Mucosa of gallbladder (tissue), 1 donor: ENCODE measurements around the gene OR13D1. TPM values are rescaled to one million over a fixed set of nuclear protein-coding genes. Genes with fewer than 3 reads are reported as not detected.
"Not testable (repeated sequence)": the region's sequence is repeated elsewhere in the genome, so short reads cannot be mapped to it uniquely, and the experiment has no call there.

Experiments used
- DNase-seq: peaks from one replicate; pipeline ENCODE4 v3.0.0-alpha.2; 2020; ENCODE audit warnings: low spot score
- total RNA-seq: library from RNA; stranded (reverse); gene quantifications from one replicate; pipeline ENCODE4 v1.2.1, GENCODE V29; 2021
- donor health status: DM: no; HTN: no; CAD: no.

The OR13D1 gene, protein sequence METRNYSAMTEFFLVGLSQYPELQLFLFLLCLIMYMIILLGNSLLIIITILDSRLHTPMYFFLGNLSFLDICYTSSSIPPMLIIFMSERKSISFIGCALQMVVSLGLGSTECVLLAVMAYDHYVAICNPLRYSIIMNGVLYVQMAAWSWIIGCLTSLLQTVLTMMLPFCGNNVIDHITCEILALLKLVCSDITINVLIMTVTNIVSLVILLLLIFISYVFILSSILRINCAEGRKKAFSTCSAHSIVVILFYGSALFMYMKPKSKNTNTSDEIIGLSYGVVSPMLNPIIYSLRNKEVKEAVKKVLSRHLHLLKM
- not detected for total RNA-seq

DNA sequence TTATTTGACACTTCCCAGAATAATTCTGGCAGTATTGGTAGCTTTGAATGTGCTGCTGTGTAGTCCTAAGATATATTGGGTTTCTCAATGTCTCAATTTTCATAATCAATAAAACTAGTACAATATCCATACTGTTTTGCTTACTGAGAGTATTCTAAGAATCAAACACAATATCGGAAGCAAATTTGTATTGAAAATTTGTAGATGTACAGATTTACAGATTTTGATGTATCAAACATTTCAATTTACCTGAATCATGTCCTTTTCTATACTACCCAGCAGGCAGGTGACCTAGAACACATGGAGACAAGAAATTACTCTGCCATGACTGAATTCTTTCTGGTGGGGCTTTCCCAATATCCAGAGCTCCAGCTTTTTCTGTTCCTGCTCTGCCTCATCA, at the start of gene OR13D1:
Gene OR13D1, plus strand, starts transcription at position 301 of the 400 bp plus-strand sequence. Its CDS starts 0 bp downstream, at position 301.
- DNase-seq: no peak

- no peak for DNase-seq
Measured at GRCh38 chr9:104658496-104659195, 35.7 kb upstream of the OR13D1 start.

- no peak for DNase-seq
Measured at GRCh38 chr9:104675611-104676010, 18.7 kb upstream of the OR13D1 start.

DNA sequence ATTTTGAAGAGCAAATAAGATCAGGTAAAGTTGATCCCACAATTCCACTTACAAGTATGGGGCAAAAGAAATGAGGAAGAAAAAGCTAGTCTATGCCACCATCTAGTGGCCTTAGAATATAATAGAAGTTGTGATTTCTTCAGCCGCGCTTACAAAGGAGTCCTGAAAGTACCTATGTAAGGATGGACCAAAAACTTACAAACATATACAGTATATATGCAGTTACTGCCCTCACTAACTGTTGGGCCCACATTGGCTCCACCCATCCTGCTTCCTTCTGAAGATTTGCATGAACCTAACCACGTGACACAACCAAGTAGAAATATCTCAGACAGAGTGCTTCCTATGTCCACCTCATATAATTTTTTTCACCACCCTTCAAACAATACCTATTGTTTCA, 11.7 kb upstream of the OR13D1 start:
- DNase-seq: no peak

DNA sequence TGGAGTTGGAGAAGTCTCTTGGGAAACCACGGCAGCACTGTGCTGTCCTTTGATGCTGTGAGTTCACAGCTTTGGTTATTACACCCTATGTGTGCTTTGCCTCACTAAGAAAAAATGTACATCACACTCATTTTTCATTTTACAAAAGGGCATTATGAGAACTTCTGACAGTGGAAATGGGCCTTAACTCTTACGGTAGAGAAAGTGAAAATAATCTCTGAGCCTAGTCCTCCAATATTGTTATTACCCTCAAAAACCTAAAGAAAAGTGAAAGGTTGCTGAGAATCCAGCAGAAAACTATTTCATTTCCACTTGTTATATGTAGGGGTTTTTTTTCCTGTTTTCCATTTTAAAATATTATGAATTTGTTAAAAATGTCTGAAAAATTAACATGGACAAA, 8.2 kb upstream of the OR13D1 start:
- no peak for DNase-seq

- DNase-seq: no peak
Measured at GRCh38 chr9:104700306-104700705, 6.0 kb downstream of the OR13D1 start.

- not testable (repeated sequence) for DNase-seq
Measured at GRCh38 chr9:104708737-104709136, 14.4 kb downstream of the OR13D1 start.

- DNase-seq: no peak
Measured at GRCh38 chr9:104711604-104712003, 17.3 kb downstream of the OR13D1 start.

DNA sequence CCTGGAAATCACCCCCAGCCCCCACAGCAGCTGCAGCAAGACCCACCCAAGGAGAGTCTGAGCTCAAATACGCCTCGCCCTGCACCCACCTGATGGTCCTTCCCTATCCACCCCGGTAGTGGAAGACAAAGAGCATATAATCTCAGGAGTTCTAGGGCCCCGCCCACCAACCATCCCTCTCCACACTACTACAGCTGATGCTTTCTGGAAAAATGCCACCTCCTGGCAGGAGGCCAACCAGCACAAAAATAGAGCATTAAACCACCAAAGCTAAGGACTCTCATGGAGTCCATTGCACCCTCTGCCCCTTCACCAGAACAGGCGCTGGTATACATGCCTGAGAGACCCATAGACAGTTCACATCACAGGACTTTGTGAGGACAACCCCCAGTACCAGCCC, 30.7 kb downstream of the OR13D1 start:
- no peak for DNase-seq

- DNase-seq: no peak
Measured at GRCh38 chr9:104738452-104738851, 44.1 kb downstream of the OR13D1 start.

DNA sequence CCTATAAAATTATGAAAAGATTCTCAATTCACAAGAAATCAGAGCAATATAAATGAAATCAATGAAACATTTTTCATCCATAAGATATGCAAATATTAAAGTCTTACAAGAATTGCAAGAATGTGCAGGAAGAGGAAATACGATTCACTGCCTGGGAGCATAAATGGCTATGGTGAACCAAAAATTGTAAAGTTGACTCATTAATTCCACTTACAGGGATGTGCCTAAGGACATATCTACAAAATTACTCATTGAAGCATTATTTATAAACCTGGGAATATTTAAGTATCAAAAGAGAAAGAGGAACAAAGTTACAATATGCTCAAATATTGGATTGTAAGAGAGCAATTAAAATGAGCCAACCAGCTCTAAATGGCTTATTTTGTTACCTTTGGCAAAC, 46.3 kb downstream of the OR13D1 start:
- no peak for DNase-seq

DNA sequence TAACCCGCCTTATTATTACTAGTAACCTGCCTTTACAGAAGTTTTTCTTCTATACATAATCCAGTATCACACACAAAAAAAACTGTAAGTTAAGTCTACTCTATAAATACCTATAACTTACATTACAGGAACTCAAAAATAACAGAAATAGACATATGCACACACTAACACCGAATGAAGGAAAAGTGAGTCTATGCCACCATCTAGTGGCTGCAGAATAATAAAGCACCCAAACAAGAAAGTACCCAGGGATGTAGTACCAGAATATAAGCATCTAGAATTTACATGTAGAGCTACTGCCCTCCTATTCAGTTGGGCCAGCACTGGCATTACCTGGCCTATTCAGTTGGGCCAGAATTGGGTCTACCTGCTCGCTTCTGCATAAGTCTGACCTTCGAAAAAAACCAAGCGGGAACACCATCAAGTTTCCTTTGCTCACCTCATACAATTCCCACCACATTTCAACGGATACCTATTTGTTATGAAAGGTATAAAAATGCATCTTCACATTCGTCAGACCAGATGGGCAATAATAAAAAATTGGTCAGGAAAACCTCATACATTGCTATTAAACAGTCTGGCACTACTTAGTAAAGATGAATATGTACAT, 49.2 kb downstream of the OR13D1 start:
- DNase-seq: peak; percentile 33

Other genes starting within 250 kb of the OR13D1 start
- gene OR13F1, start 190.3 kb upstream of the OR13D1 start, total RNA-seq: not detected
- not detected for gene OR13C4, start 167.3 kb upstream of the OR13D1 start, total RNA-seq
- gene OR13C3, start 157.7 kb upstream of the OR13D1 start, total RNA-seq: not detected
- not detected for gene OR13C8, start 125.3 kb upstream of the OR13D1 start, total RNA-seq
- not detected for gene OR13C5, start 95.1 kb upstream of the OR13D1 start, total RNA-seq
- not detected for gene OR13C2, start 88.9 kb upstream of the OR13D1 start, total RNA-seq
- not detected for gene OR13C9, start 76.3 kb upstream of the OR13D1 start, total RNA-seq
- gene NIPSNAP3A, start 53.2 kb downstream of the OR13D1 start, total RNA-seq: 19.5 TPM
- 2.8 TPM for gene NIPSNAP3B, start 69.6 kb downstream of the OR13D1 start, total RNA-seq
- gene ABCA1, start 233.6 kb downstream of the OR13D1 start, total RNA-seq: 36.4 TPM